HEK293T (cell line): Measurements from ENCODE around the gene SUMO3.

Source experiments
- FOXA1 ChIP-seq: fragments of 450-650 bp; IDR thresholded peaks from 2 replicates; pipeline ENCODE4 v1.6.1; 2016; ENCODE audit warnings: mild to moderate bottlenecking
- FOXM1 ChIP-seq: fragments of 450-650 bp; IDR thresholded peaks from 2 replicates; pipeline ENCODE4 v1.6.1; 2017; ENCODE audit warnings: mild to moderate bottlenecking, borderline replicate concordance
- HDGF ChIP-seq: fragments of 450-650 bp; IDR thresholded peaks from 2 replicates; pipeline ENCODE4 v1.6.1; 2017; ENCODE audit warnings: antibody characterized with exemption, borderline replicate concordance
- LEF1 ChIP-seq: fragments of 450-650 bp; IDR thresholded peaks from 2 replicates; pipeline ENCODE4 v1.6.1; 2017; ENCODE audit warnings: mild to moderate bottlenecking, borderline replicate concordance
- NFRKB ChIP-seq: fragments of 450-650 bp; IDR thresholded peaks from 2 replicates; pipeline ENCODE4 v1.6.1; 2016; ENCODE audit warnings: mild to moderate bottlenecking, moderate library complexity
- SP1 ChIP-seq: fragments of 450-650 bp; IDR thresholded peaks from 2 replicates; pipeline ENCODE4 v1.6.1; 2017
- TARDBP ChIP-seq: fragments of 450-650 bp; IDR thresholded peaks from 2 replicates; pipeline ENCODE4 v1.6.1; 2016
- ZNF384 ChIP-seq: fragments of 450-650 bp; IDR thresholded peaks from 2 replicates; pipeline ENCODE4 v1.6.1; 2016

- TF ChIP-seq ZNF384 (no peak), TARDBP (no peak), LEF1 (no peak), NFRKB (no peak), SP1 (no peak), HDGF (no peak), FOXM1 (no peak), FOXA1 (no peak)
Observed at GRCh38 chr21:44778094-44778493, 39.8 kb downstream of the SUMO3 start.
